Ascending aorta (tissue), 2 donors: ENCODE measurements around the gene SEC31A. TPM values are rescaled to one million over a fixed set of nuclear protein-coding genes. Genes with fewer than 3 reads are reported as not detected.
A peak's percentile ranks its signal among the peaks of the same experiment; 100 is the strongest.

Source experiments
- DNase-seq, 2 donors: peaks; one replicate each; pipeline ENCODE4 v3.0.0-alpha.2; 2019; ENCODE audit warnings: low spot score in 2 of 2
- H3K27ac ChIP-seq, 2 donors: fragments of 200-600 bp; sonication (generic); one replicate each; pipeline ENCODE4 v1.5.1; 2016 to 2017; ENCODE audit warnings: mild to moderate bottlenecking in 1 of 2
- H3K27me3 ChIP-seq: fragments of 200-600 bp; sonication (generic); one replicate; pipeline ENCODE4 v1.5.1; 2017
- H3K36me3 ChIP-seq, 2 donors: fragments of 200-600 bp; sonication (generic); one replicate each; pipeline ENCODE4 v1.5.1; 2016
- H3K4me1 ChIP-seq, 2 donors: fragments of 200-600 bp; sonication (generic); one replicate each; pipeline ENCODE4 v1.5.1; 2016 to 2017; ENCODE audit warnings: mild to moderate bottlenecking in 1 of 2
- H3K4me3 ChIP-seq, 2 donors: fragments of 200-600 bp; sonication (generic); one replicate each; pipeline ENCODE4 v1.5.1; 2016 to 2017; ENCODE audit warnings: mild to moderate bottlenecking in 1 of 2
- H3K9me3 ChIP-seq, 2 donors: fragments of 200-600 bp; sonication (generic); one replicate each; pipeline ENCODE4 v1.5.1; 2016
- CTCF ChIP-seq, 3 experiments: fragments of 200-600 bp in 2 of 3; fragments of 450-650 bp in 1 of 3; sonication (generic) in 2 of 3; IDR thresholded peaks; one replicate each; pipeline ENCODE4 v1.5.1; 2016 to 2019; ENCODE audit warnings: antibody characterized with exemption in 3 of 3, mild to moderate bottlenecking in 1 of 3, moderate library complexity in 1 of 3
- intact Hi-C: fragments of 100-400 bp; cut with DNase I; formaldehyde crosslinking; loops from one replicate; pipeline ENCODE4 v1.15.1; 2023
- total RNA-seq: library from RNA; depleted of rRNA; stranded (reverse); fragments of >200 nt; gene quantifications from one replicate; pipeline ENCODE4 v1.1.0, GENCODE V29; 2016

SEC31A gene
- 100 TPM for total RNA-seq

- DNase-seq = peak; percentile 75 to 97
- peaks cover 0 to 27% of the 10 kb centered on the region in 2 donors for H3K36me3 ChIP-seq
- peak within 1 kb of the TSS; percentile 87 to 91 for H3K4me3 ChIP-seq
- H3K27me3 ChIP-seq = no peaks in the 10 kb centered on the region
- peak in 1 of 3 experiments; percentile 20 for TF ChIP-seq CTCF (IDR thresholded peaks at IDR 0.05)
- peak within 1 kb of the TSS; percentile 98 to 99 for H3K27ac ChIP-seq
- peaks cover 8 to 11% of the 10 kb centered on the region in 2 donors for H3K4me1 ChIP-seq
- intact Hi-C loops = loop anchor here (1.0 to 10.0 kb wide), 6 partner anchors 9 to 604 kb away; partner anchors contain the start of genes ABRAXAS1, COQ2 and THAP9
- H3K9me3 ChIP-seq = no peaks in the 10 kb centered on the region
Observed at GRCh38 chr4:82890901-82891706, at the start of gene SEC31A. Gene SEC31A (minus strand): TSS chr4:82891153. CDS start chr4:82881936, 9,217 bp downstream.

- no peak overlapping the region for H3K27ac ChIP-seq
- no peak overlapping the region for H3K4me3 ChIP-seq
- H3K9me3 ChIP-seq = no peaks in the 10 kb centered on the region
- no peaks in the 10 kb centered on the region for H3K27me3 ChIP-seq
- TF ChIP-seq CTCF (IDR thresholded peaks at IDR 0.05) = no peak
- no peak for DNase-seq
- H3K36me3 ChIP-seq = peaks cover 9 to 44% of the 10 kb centered on the region in 2 donors
- intact Hi-C loops = no loop called here
- no peaks in the 10 kb centered on the region for H3K4me1 ChIP-seq
Observed at GRCh38 chr4:82939414-82939813, 48.5 kb upstream of the SEC31A start.

DNA sequence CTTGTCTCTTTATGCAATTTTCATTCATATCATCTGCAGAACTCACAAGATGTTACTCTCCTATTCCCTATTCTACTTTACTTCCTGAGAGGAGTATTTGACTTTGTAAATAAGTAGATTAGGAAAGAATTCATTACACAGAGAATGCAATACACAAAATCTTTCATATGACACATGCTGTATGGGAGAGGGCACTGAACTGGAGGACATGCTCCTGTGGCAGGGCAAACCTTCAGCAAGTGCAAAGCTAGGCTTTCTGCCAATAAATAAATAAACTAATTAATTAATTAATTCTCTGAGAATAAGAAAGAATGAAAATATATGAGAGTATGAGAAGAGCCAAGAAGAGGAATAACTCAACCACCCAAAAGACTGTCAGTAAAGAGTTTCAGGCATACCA is 43.5 kb upstream of the SEC31A start:
- Histone ChIP-seq H3K4me3 (no peak overlapping the region), H3K27ac (no peak overlapping the region), H3K9me3 (no peaks in the 10 kb centered on the region), H3K4me1 (no peaks in the 10 kb centered on the region), H3K36me3 (peaks cover 8 to 48% of the 10 kb centered on the region in 2 donors), H3K27me3 (no peaks in the 10 kb centered on the region)
- TF ChIP-seq CTCF (IDR thresholded peaks at IDR 0.05) = no peak
- DNase-seq = no peak
- intact Hi-C loops = no loop called here

DNA sequence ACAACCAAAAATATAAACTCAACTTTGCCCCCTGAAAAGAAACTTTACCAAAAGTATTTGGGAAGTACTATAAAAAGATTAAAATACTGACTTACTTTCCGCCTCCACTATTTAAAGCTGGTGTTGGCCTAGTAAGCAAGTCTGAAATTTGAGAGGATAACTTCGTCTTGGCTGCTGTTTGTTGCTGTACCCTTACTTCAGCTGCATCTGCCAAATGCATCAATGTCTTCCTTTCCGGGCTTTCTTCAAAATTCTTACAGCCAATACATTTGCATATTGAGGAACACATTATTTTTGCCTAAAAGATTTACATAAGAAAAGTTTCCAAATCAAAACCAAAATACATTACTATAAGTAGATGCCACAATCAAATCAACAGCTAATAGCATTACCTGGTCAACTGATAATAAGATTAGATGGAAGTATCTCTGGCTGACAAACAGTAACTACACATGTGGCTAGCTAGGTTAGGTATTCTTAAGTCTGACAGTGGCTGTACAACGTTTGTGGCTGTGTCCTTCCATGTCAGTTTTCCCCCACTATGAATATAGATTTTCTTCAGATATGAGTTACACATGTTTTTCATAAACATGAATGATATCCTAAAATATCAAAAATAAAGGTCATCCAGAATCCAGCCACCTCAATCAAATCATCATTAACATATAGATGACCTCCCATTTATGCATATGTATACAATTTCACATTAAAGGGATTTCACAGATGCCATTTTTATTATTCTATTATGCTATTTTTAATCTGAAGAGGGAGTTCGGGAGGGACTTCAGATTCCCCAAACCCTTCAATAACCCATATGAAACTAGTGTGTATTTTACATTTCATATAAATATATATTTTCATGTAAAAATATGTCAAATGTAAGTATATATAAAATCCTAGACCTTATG is 40.1 kb upstream of the SEC31A start:
- peaks cover 2 to 27% of the 10 kb centered on the region in 2 donors for H3K36me3 ChIP-seq
- no peaks in the 10 kb centered on the region for H3K4me1 ChIP-seq
- H3K9me3 ChIP-seq = no peaks in the 10 kb centered on the region
- DNase-seq = no peak
- H3K27ac ChIP-seq = no peak overlapping the region
- no peak overlapping the region for H3K4me3 ChIP-seq
- H3K27me3 ChIP-seq = no peaks in the 10 kb centered on the region
- no peak for TF ChIP-seq CTCF (IDR thresholded peaks at IDR 0.05)
- intact Hi-C loops = no loop called here

DNA sequence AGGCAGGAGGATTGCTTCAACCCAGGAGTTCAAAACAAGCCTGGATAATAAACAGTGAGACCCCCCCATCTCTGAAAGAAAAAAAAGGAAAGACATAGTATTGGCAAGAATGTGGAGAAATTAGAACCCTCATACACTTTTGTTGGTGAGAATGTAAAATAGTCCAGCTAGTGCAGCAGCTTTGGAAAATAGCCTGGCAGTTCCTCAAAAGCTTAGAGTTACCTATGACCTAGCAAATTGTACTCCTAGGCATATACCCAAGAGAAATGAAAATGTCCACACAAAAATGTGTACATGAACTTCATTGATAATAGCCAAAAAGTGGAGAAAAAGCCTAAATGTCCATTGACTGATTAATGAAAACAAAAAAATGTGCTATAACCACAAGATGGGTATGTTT is 30.8 kb upstream of the SEC31A start:
- no peak for DNase-seq
- no peak for TF ChIP-seq CTCF (IDR thresholded peaks at IDR 0.05)
- Histone ChIP-seq H3K9me3 (no peaks in the 10 kb centered on the region), H3K36me3 (peaks cover 3 to 15% of the 10 kb centered on the region in 2 donors), H3K27me3 (no peaks in the 10 kb centered on the region), H3K27ac (no peak overlapping the region), H3K4me3 (no peak overlapping the region), H3K4me1 (no peaks in the 10 kb centered on the region)
- intact Hi-C loops = no loop called here
